ENCODE results near the gene B4GALNT2.
"Not testable (repeated sequence)": the region's sequence is repeated elsewhere in the genome, so short reads cannot be mapped to it uniquely, and the experiment has no call there.

Gene B4GALNT2

DNA sequence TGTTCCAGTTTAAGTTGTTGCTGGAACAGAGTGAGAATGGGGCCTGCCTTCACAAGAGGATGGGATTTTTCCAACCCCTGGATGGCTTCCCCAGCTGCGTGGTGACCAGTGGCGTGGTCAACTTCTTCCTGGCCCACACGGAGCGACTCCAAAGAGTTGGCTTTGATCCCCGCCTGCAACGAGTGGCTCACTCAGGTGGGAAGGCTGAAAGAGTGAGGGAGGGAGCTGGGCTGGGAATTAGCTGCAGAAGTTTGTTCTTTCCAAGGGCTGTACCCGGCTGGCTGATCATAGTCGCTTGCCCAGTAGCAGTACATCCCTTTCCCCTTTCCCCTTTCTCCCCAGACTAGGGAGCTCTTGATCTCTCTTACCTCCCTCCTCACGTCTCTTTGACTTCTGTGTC is 36.1 kb downstream of the B4GALNT2 start:
- no peak overlapping the region for H3K4me3 ChIP-seq (ENCODE audit: low read depth in 1 of 5, low read length in 5 of 5)
- no peak overlapping the region for H3K27ac ChIP-seq (ENCODE audit: low read depth, low read length)
- no peaks in the 10 kb centered on the region for H3K4me1 ChIP-seq (ENCODE audit: control insufficient read depth in 5 of 5, insufficient read depth in 5 of 5, low read length in 5 of 5)
- no peaks in the 10 kb centered on the region for H3K36me3 ChIP-seq (ENCODE audit: control insufficient read depth in 5 of 5, insufficient read depth in 5 of 5, low read length in 5 of 5)
- H3K9ac ChIP-seq (ENCODE audit: low read length in 5 of 5): no peak overlapping the region
- peaks cover 15 to 36% (median 23%) of the 10 kb centered on the region in 5 donors for H3K27me3 ChIP-seq (ENCODE audit: control insufficient read depth in 5 of 5, insufficient read depth in 4 of 5, low read length in 5 of 5)
- peaks cover 0 to 7% (median 4%) of the 10 kb centered on the region in 5 donors for H3K9me3 ChIP-seq (ENCODE audit: control insufficient read depth in 5 of 5, low read length in 5 of 5)

DNA sequence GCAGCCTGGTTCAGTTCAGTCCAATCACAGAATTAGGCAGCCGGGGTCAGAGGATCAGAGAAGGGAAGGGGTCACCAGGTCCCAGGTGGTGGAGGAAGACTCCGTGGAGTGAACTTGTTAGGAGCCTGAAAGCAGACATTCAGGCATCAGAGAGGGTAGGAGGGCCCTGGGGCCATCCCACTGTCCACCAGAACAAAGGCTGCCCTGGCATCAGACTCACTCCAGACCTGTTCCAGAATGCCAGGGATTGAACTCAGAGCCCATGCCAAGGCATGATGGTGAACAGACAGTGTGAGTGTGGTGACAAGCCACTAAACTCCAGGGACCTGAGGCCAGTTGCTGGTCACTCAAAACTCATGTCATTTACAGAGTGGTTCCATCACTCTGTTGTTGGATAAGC is 37.6 kb downstream of the B4GALNT2 start:
- H3K36me3 ChIP-seq (ENCODE audit: control insufficient read depth in 5 of 5, insufficient read depth in 5 of 5, low read length in 5 of 5): no peaks in the 10 kb centered on the region
- no peak overlapping the region for H3K27ac ChIP-seq (ENCODE audit: low read depth, low read length)
- H3K4me3 ChIP-seq (ENCODE audit: low read depth in 1 of 5, low read length in 5 of 5): no peak overlapping the region
- H3K9ac ChIP-seq (ENCODE audit: low read length in 5 of 5): no peak overlapping the region
- H3K4me1 ChIP-seq (ENCODE audit: control insufficient read depth in 5 of 5, insufficient read depth in 5 of 5, low read length in 5 of 5): no peaks in the 10 kb centered on the region
- H3K27me3 ChIP-seq (ENCODE audit: control insufficient read depth in 5 of 5, insufficient read depth in 4 of 5, low read length in 5 of 5): peaks cover 15 to 31% (median 23%) of the 10 kb centered on the region in 5 donors
- H3K9me3 ChIP-seq (ENCODE audit: control insufficient read depth in 5 of 5, low read length in 5 of 5): peaks cover 0 to 17% (median 8%) of the 10 kb centered on the region in 5 donors

DNA sequence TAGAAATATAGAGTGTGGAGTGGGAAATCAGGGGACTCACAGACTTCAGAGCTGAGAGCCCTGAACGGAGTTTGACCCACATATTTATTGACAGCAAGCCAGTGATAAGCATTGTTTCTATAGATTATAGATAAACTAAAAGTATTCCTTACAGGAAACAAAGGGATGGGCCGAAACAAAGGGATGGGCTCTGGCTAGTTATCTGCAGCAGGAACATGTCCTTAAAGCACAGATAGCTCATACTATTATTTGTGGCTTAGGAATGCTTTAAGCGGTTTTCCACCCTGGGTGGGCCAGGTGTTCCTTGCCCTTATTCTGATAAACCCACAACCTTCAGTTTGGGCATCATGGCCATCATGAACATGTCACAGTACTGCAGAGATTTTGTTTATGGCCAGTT is 38.1 kb downstream of the B4GALNT2 start:
- not testable (repeated sequence) for H3K4me1 ChIP-seq (ENCODE audit: control insufficient read depth in 5 of 5, insufficient read depth in 5 of 5, low read length in 5 of 5)
- H3K27me3 ChIP-seq (ENCODE audit: control insufficient read depth in 5 of 5, insufficient read depth in 4 of 5, low read length in 5 of 5): peaks cover 14 to 28% (median 23%) of the 10 kb centered on the region in 5 donors

DNA sequence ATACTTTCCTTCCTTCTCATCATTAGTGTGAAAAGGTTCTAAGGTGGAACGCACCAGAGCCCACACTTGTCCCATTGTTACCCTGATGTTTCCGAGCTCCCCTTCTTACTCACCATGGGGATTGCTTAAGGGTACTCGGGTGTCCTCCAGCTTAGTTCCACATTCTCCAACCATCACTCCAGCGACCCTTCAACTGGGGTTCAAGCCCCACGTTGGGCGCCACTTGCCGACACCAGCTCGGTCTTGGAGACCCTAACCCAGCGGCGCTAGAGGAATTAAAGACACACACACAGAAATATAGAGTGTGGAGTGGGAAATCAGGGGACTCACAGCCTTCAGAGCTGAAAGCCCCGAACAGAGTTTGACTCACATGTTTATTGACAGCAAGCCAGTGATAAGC is 43.4 kb downstream of the B4GALNT2 start:
- Histone ChIP-seq H3K4me3 (ENCODE audit: low read depth in 1 of 5, low read length in 5 of 5) (peak overlapping the region in 2 of 5 donors; percentile 20 to 21), H3K9me3 (ENCODE audit: control insufficient read depth in 5 of 5, low read length in 5 of 5) (peaks cover 6 to 37% (median 27%) of the 10 kb centered on the region in 5 donors)
- not testable (repeated sequence) for H3K27me3 ChIP-seq (ENCODE audit: control insufficient read depth in 5 of 5, insufficient read depth in 4 of 5, low read length in 5 of 5); H3K9ac ChIP-seq (ENCODE audit: low read length in 5 of 5); H3K4me1 ChIP-seq (ENCODE audit: control insufficient read depth in 5 of 5, insufficient read depth in 5 of 5, low read length in 5 of 5); H3K27ac ChIP-seq (ENCODE audit: low read depth, low read length); H3K36me3 ChIP-seq (ENCODE audit: control insufficient read depth in 5 of 5, insufficient read depth in 5 of 5, low read length in 5 of 5)

More for the DNA sequence above, 38.1 kb downstream of the B4GALNT2 start:
- H3K4me3 ChIP-seq (ENCODE audit: low read depth in 1 of 5, low read length in 5 of 5); H3K36me3 ChIP-seq (ENCODE audit: control insufficient read depth in 5 of 5, insufficient read depth in 5 of 5, low read length in 5 of 5); H3K9ac ChIP-seq (ENCODE audit: low read length in 5 of 5); H3K27ac ChIP-seq (ENCODE audit: low read depth, low read length): not testable (repeated sequence)
- peaks cover 0 to 21% (median 12%) of the 10 kb centered on the region in 5 donors for H3K9me3 ChIP-seq (ENCODE audit: control insufficient read depth in 5 of 5, low read length in 5 of 5)

DNA sequence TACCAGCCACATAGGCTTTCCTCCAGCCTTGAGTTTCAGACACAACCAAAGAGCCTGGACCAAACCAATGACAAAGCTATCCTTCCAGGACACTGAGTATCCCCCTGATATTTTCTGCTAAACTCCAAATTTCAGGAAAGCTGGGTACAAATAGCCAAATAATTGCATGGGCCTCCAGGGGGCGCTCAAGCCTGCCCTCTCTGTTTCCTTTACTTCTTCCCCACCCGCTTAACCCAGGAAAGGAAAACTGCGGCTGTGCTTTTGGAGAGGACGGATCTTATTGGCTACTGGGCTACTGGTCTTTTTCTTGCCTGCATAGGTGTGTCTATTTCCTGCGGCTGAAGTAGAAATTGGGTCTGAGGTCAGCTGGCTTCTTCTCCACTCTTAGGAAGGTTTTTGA is 47.7 kb downstream of the B4GALNT2 start:
- Histone ChIP-seq H3K9ac (ENCODE audit: low read length in 5 of 5) (no peak overlapping the region), H3K36me3 (ENCODE audit: control insufficient read depth in 5 of 5, insufficient read depth in 5 of 5, low read length in 5 of 5) (no peaks in the 10 kb centered on the region), H3K27ac (ENCODE audit: low read depth, low read length) (no peak overlapping the region), H3K4me3 (ENCODE audit: low read depth in 1 of 5, low read length in 5 of 5) (no peak overlapping the region), H3K4me1 (ENCODE audit: control insufficient read depth in 5 of 5, insufficient read depth in 5 of 5, low read length in 5 of 5) (no peaks in the 10 kb centered on the region), H3K27me3 (ENCODE audit: control insufficient read depth in 5 of 5, insufficient read depth in 4 of 5, low read length in 5 of 5) (peaks cover 0 to 4% (median 0%) of the 10 kb centered on the region in 5 donors), H3K9me3 (ENCODE audit: control insufficient read depth in 5 of 5, low read length in 5 of 5) (peaks cover 6 to 25% (median 21%) of the 10 kb centered on the region in 5 donors)

DNA sequence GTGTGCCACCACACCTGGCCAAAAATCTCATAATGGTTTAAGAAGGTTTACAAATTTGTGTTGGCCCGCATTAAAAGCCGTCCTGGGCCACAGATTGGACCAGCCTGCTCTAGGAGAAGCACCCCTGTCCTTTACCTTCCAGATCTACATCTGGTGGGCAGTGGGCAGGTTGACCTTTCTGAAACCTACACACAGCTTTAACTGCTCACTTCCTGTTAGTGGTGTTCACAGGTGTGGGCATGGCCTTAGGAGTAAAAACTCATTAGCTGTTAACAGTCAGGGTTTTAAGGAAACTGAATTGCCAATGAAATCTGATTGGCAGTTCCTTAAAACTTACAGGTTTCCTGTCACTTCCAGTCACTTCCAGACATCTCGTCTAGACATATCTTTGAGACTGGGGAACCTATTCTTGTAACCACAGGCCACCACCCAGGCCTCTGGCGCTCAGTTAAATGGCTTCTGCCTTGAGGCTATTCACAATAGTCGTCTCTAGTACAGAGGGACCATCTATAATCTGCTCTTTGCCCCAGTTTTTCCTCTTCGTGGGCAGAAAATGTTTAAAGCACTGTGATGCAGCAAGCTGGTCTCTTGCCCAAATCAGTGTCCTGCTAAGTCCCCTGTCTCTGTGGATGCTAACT is 48.5 kb downstream of the B4GALNT2 start:
- Histone ChIP-seq H3K4me1 (ENCODE audit: control insufficient read depth in 5 of 5, insufficient read depth in 5 of 5, low read length in 5 of 5) (no peaks in the 10 kb centered on the region), H3K27ac (ENCODE audit: low read depth, low read length) (no peak overlapping the region), H3K4me3 (ENCODE audit: low read depth in 1 of 5, low read length in 5 of 5) (no peak overlapping the region), H3K9ac (ENCODE audit: low read length in 5 of 5) (no peak overlapping the region), H3K9me3 (ENCODE audit: control insufficient read depth in 5 of 5, low read length in 5 of 5) (peaks cover 3 to 20% (median 13%) of the 10 kb centered on the region in 5 donors), H3K27me3 (ENCODE audit: control insufficient read depth in 5 of 5, insufficient read depth in 4 of 5, low read length in 5 of 5) (peaks cover 0 to 4% (median 0%) of the 10 kb centered on the region in 5 donors), H3K36me3 (ENCODE audit: control insufficient read depth in 5 of 5, insufficient read depth in 5 of 5, low read length in 5 of 5) (no peaks in the 10 kb centered on the region)

DNA sequence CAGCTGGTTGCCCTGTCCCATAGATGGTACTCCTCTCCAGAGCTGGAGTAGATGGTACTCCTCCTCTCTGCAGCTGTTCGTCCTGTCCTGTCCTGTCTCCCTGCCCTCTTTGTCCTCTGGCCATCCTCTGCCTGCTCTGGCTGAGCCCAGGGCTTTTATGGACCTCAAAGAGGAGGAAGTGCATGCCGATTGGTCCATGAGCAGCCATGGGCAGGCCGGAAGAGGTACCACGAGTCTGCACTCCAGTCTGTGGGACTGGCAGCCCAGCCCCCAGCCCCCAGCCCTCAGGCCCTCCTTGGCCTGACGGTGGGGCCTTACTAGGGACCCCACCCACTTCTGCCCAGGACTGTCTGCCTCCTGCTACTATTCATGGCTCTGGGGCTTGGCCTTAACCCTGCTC is 50.8 kb downstream of the B4GALNT2 start:
- Histone ChIP-seq H3K9ac (ENCODE audit: low read length in 5 of 5) (no peak overlapping the region), H3K36me3 (ENCODE audit: control insufficient read depth in 5 of 5, insufficient read depth in 5 of 5, low read length in 5 of 5) (no peaks in the 10 kb centered on the region), H3K4me3 (ENCODE audit: low read depth in 1 of 5, low read length in 5 of 5) (no peak overlapping the region), H3K27ac (ENCODE audit: low read depth, low read length) (no peak overlapping the region), H3K9me3 (ENCODE audit: control insufficient read depth in 5 of 5, low read length in 5 of 5) (peaks cover 0 to 6% (median 0%) of the 10 kb centered on the region in 5 donors), H3K4me1 (ENCODE audit: control insufficient read depth in 5 of 5, insufficient read depth in 5 of 5, low read length in 5 of 5) (no peaks in the 10 kb centered on the region), H3K27me3 (ENCODE audit: control insufficient read depth in 5 of 5, insufficient read depth in 4 of 5, low read length in 5 of 5) (peaks cover 0 to 4% (median 0%) of the 10 kb centered on the region in 5 donors)

DNA sequence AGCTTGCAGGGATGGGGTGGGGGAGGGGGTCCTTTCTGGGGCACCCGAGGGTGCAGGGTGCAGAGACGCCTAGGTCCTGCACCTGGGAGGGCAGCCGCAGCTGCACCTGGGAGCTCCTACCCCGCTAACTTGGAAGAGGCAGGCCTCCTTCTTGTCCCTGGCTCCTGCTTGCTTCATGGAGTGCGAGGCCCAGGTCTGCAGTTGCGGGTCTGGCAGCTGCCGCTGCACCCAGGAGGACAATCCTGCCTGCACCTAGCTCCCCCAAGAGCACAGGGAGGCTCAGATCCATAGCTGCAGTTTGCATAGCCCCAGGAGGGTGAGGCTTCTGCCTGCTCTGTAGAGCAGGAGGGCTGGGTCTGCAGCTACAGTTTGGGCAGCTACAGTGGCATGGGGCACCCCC is 51.2 kb downstream of the B4GALNT2 start:
- no peaks in the 10 kb centered on the region for H3K36me3 ChIP-seq (ENCODE audit: control insufficient read depth in 5 of 5, insufficient read depth in 5 of 5, low read length in 5 of 5)
- no peak overlapping the region for H3K4me3 ChIP-seq (ENCODE audit: low read depth in 1 of 5, low read length in 5 of 5)
- no peak overlapping the region for H3K9ac ChIP-seq (ENCODE audit: low read length in 5 of 5)
- peaks cover 0 to 4% (median 0%) of the 10 kb centered on the region in 5 donors for H3K27me3 ChIP-seq (ENCODE audit: control insufficient read depth in 5 of 5, insufficient read depth in 4 of 5, low read length in 5 of 5)
- H3K27ac ChIP-seq (ENCODE audit: low read depth, low read length): no peak overlapping the region
- peaks cover 0 to 6% (median 0%) of the 10 kb centered on the region in 5 donors for H3K9me3 ChIP-seq (ENCODE audit: control insufficient read depth in 5 of 5, low read length in 5 of 5)
- no peaks in the 10 kb centered on the region for H3K4me1 ChIP-seq (ENCODE audit: control insufficient read depth in 5 of 5, insufficient read depth in 5 of 5, low read length in 5 of 5)

DNA sequence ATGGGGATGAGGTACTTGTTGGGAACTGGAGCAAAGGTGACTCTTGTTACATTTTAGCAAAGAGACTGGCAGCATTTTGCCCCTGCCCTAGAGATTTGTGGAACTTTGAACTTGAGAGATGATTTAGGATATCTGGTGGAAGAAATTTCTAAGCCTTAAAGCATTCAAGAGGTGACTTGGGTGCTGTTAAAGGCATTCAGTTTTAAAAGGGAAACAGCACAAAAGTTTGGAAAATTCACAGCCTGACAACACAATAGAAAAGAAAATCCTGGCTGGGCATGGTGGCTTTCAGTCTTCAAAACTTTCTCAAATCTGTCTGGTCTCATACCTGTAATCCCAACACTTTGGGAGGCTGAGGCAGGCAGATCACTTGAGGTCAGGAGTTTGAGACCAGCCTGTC is 52.0 kb downstream of the B4GALNT2 start:
- not testable (repeated sequence) for H3K4me3 ChIP-seq (ENCODE audit: low read depth in 1 of 5, low read length in 5 of 5); H3K9me3 ChIP-seq (ENCODE audit: control insufficient read depth in 5 of 5, low read length in 5 of 5); H3K36me3 ChIP-seq (ENCODE audit: control insufficient read depth in 5 of 5, insufficient read depth in 5 of 5, low read length in 5 of 5); H3K27me3 ChIP-seq (ENCODE audit: control insufficient read depth in 5 of 5, insufficient read depth in 4 of 5, low read length in 5 of 5); H3K9ac ChIP-seq (ENCODE audit: low read length in 5 of 5); H3K4me1 ChIP-seq (ENCODE audit: control insufficient read depth in 5 of 5, insufficient read depth in 5 of 5, low read length in 5 of 5); H3K27ac ChIP-seq (ENCODE audit: low read depth, low read length)

DNA sequence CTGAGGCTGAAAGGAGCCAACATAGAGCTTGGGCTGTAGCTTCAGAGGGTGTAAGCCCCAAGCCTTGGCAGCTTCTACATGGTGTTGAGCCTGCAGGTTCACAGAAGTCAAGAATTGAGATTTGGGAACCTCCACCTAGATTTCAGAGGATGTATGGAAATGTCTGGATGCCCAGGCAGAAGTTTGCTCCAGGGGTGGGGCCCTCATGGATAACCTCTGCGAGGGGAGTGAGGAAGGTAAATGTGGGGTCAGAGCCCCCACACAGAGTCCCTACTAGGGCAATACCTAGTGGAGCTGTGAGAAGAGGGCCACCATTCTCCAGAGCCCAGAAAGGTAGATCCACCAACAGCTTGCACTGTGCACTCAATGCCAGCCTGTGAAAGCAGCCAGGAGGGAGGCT is 52.8 kb downstream of the B4GALNT2 start:
- not testable (repeated sequence) for H3K27ac ChIP-seq (ENCODE audit: low read depth, low read length); H3K4me1 ChIP-seq (ENCODE audit: control insufficient read depth in 5 of 5, insufficient read depth in 5 of 5, low read length in 5 of 5); H3K4me3 ChIP-seq (ENCODE audit: low read depth in 1 of 5, low read length in 5 of 5); H3K36me3 ChIP-seq (ENCODE audit: control insufficient read depth in 5 of 5, insufficient read depth in 5 of 5, low read length in 5 of 5); H3K9me3 ChIP-seq (ENCODE audit: control insufficient read depth in 5 of 5, low read length in 5 of 5); H3K9ac ChIP-seq (ENCODE audit: low read length in 5 of 5); H3K27me3 ChIP-seq (ENCODE audit: control insufficient read depth in 5 of 5, insufficient read depth in 4 of 5, low read length in 5 of 5)
